ENCODE results near the gene ZBTB42.

ZBTB42 gene

GRCh38 chr14:104826189-104826860 is 25.4 kb downstream of the ZBTB42 start (continued):
- TF ChIP-seq ZNF449 (tag by site-specific recombination; IDR thresholded peaks at IDR 0.05) (no peak), WT1 (tag by site-specific recombination; IDR thresholded peaks at IDR 0.05) (peak; percentile 78; the same call in 1 of the 2 replicates), TSHZ1 (tag by site-specific recombination; IDR thresholded peaks at IDR 0.05; ENCODE audit: borderline replicate concordance) (peak; percentile 8; the same call in 1 of the 2 replicates), ZBTB20 (tag by site-specific recombination; IDR thresholded peaks at IDR 0.05) (peak; percentile 38; the same call in 1 of the 2 replicates), KLF10 (tag by site-specific recombination; IDR thresholded peaks at IDR 0.05) (peak; percentile 76), ZNF600 (tag by site-specific recombination; IDR thresholded peaks at IDR 0.05) (peak; percentile 88), ZSCAN16 (tag by site-specific recombination; IDR thresholded peaks at IDR 0.05) (no peak), ZNF133 (tag by site-specific recombination; IDR thresholded peaks at IDR 0.05) (no peak), ZNF768 (tag by site-specific recombination; IDR thresholded peaks at IDR 0.05) (peak; percentile 21; the same call in 1 of the 2 replicates), ZSCAN5A (tag by site-specific recombination; IDR thresholded peaks at IDR 0.05) (peak; percentile 72; the same call in 1 of the 2 replicates), GLIS2 (tag by site-specific recombination; IDR thresholded peaks at IDR 0.05) (peak; percentile 67), TRIM28 (IDR thresholded peaks at IDR 0.05; ENCODE audit: borderline replicate concordance, low read length) (no peak), ZNF138 (tag by site-specific recombination; IDR thresholded peaks at IDR 0.05; ENCODE audit: borderline replicate concordance) (no peak), KLF16 (tag by site-specific recombination; IDR thresholded peaks at IDR 0.05) (peak; percentile 81; the same call in 1 of the 2 replicates)

GRCh38 chr14:104826861-104827176 is 25.9 kb downstream of the ZBTB42 start:
- H3K27ac ChIP-seq (ENCODE audit: extremely low read depth, low read depth, low read length), result no peak overlapping the region
- TF ChIP-seq ZNF274 (IDR thresholded peaks at IDR 0.05; ENCODE audit: low read length) (no peak), ZNF274 (tag by site-specific recombination; IDR thresholded peaks at IDR 0.05; ENCODE audit: borderline replicate concordance) (no peak), GLIS1 (tag by site-specific recombination; IDR thresholded peaks at IDR 0.05) (peak; percentile 89), IKZF3 (tag by site-specific recombination; IDR thresholded peaks at IDR 0.05) (0 out of 2 replicates have a peak, but pooled peaks have one; percentile 31), ZNF112 (tag by site-specific recombination; IDR thresholded peaks at IDR 0.05) (no peak), ZNF16 (tag by site-specific recombination; IDR thresholded peaks at IDR 0.05; ENCODE audit: low read depth) (no peak), ZNF366 (tag by site-specific recombination; conservative IDR thresholded peaks at IDR 0.05) (no peak), ZNF558 (tag by site-specific recombination; IDR thresholded peaks at IDR 0.05) (no peak), ZNF473 (tag by site-specific recombination; IDR thresholded peaks at IDR 0.05) (no peak), BCL6B (tag by site-specific recombination; IDR thresholded peaks at IDR 0.05) (no peak), ZFHX2 (tag by site-specific recombination; conservative IDR thresholded peaks at IDR 0.05) (no peak), WT1 (tag by site-specific recombination; IDR thresholded peaks at IDR 0.05) (no peak), BCL11A (tag by site-specific recombination; IDR thresholded peaks at IDR 0.05; ENCODE audit: low read depth) (no peak), ZNF707 (tag by site-specific recombination; IDR thresholded peaks at IDR 0.05) (no peak), PATZ1 (tag by site-specific recombination; IDR thresholded peaks at IDR 0.05) (no peak)
- peaks cover 6% of the 10 kb centered on the region for H3K4me1 ChIP-seq (ENCODE audit: control insufficient read depth, insufficient read depth, low read length)
- no peaks in the 10 kb centered on the region for H3K36me3 ChIP-seq (ENCODE audit: control insufficient read depth in 2 of 2, insufficient read depth in 1 of 2, low read length in 2 of 2)
- no peaks in the 10 kb centered on the region for H3K9me3 ChIP-seq (ENCODE audit: control insufficient read depth, insufficient read depth, low read depth, low read length)
- ChIA-PET CTCF (interaction anchor here (0.5 to 3.5 kb wide), 18 partner anchors 17 to 208 kb away, joined by 3 to 57 read pairs (median 3); partner anchors contain the start of gene SIVA1), POLR2A (interaction anchor here (1.0 to 1.8 kb wide), 5 partner anchors 26 to 74 kb away, joined by 3 to 13 read pairs (median 7); partner anchors contain the start of genes CEP170B, SIVA1 and ZBTB42)
- H3K4me3 ChIP-seq (ENCODE audit: low read depth, low read length), result peak overlapping the region; percentile 41

Data from HEK293 (cell line).